Stimulated activated CD8-positive, alpha-beta memory T cell treated with anti-CD3 and anti-CD28 coated beads, Interleukin-15, amount 100 ng/mL, for 48 hours (primary cell): ENCODE measurements around the gene USP54.
"Not testable (repeated sequence)": the region's sequence is repeated elsewhere in the genome, so short reads cannot be mapped to it uniquely, and the experiment has no call there.

Experiments used
- DNase-seq, 2 donors: peaks; one replicate each; pipeline ENCODE4 v3.0.0-alpha.2; 2020; ENCODE audit warnings: low read depth in 2 of 2

USP54 gene

DNA sequence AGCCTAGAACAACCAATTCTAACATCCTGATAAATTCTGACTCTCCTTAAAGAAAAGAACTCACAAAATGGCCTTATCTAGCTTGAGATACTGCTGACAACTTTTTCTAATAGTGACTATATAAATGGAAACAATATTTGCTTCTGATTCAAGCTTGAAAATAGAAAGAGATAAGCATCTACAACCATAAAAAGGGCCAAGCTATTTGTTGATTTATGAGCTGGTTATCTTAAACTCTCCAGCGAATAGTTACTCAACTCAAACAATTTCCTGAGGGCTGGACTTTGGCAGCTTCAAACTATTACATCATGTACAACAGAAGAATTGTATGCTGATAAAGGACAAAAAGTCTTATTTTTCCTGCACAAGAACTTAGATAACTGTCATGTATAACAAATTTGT lies 4.6 kb downstream of the USP54 start:
- no peak for DNase-seq

DNA sequence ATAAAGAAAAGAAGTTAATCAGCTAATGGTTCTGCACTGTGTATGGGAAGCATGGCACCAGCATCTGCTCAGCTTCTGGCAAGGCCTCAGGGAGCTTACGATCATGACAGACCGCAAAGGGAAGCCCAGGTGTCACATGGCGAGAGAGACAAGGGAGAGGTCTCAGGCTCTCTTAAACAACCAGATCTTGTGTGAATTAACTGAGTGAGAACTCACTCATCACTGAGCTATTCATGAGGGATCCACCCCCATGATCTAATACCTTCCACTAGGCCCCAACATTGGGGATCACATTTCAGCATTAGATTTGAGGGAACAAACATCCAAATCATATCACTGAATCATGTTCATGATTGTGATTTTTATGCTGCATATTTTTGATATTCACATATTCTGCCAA lies 5.8 kb downstream of the USP54 start:
- DNase-seq = no peak

DNA sequence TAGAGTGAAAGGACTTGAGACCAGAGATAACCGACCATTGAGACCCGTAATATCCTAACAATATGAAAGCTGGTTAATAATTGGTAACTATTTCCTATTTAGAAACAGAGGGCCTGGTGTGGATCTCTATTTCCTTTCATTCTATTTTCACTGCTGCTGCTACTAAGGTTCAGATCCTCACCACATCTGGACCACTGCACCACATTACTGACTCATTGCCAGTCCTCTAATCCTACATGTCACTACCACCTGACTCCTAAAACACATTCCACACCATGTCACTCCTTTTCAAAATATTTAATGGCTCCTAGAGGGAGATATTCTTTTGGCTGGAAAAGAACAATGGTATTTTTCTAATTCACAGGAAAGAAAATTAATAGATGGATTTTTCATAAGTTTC lies 6.4 kb downstream of the USP54 start:
- DNase-seq = no peak

DNA sequence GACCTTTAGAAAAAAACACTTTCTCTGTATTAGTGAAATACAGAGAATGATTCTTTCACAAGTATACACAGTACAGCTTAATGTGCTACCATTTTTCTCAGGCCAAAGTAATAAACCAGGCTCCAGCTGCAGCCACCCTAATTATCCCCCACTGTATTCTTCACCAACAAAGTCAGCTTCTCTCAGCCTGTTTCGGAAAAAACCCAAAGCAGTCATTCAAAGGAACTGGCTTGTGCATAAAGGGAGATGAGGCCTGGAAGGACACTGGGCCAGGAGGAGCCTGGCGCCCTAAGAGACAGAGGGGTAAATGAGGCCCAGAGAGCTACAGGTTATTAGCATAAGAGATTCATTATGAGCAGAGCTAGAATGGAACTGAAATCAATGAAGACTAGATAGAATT lies 9.2 kb downstream of the USP54 start:
- no peak for DNase-seq

DNA sequence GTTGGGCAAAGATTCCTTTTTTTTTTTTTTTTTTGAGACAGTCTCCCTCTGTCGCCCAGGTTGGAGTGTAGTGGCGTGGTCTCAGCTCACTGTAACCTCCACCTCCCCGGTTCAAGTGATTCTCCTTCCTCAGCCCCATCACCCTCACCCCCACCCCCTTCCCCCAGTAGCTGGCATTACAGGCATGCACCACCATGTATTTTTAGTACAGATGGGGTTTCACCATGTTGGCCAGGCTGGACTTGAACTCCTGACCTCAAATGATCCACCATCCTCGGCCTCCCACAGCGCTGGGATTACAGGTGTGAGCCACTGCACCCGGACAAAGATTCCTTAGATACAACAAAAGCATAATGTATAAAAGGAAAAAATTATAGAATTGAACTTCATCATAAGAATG lies 12.2 kb downstream of the USP54 start:
- DNase-seq = not testable (repeated sequence)

DNA sequence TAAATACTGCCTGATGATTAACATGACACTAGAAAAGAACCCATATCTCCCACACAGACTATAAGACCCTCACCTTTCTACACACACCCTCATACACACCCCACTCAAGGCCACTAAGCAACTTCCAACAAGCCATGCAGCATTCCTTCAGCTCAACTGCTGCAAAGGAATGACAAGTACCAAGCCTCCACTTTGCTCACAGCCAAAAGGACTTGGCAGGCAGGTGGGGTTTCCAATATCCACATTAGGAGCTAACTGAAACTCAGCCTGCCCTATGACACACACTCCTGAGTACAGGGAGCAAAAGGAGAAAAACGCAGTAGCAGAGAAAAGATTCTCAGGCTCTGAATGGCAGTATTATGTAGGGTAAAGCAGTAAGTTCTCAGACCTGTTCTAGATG lies 13.4 kb downstream of the USP54 start:
- no peak for DNase-seq

DNA sequence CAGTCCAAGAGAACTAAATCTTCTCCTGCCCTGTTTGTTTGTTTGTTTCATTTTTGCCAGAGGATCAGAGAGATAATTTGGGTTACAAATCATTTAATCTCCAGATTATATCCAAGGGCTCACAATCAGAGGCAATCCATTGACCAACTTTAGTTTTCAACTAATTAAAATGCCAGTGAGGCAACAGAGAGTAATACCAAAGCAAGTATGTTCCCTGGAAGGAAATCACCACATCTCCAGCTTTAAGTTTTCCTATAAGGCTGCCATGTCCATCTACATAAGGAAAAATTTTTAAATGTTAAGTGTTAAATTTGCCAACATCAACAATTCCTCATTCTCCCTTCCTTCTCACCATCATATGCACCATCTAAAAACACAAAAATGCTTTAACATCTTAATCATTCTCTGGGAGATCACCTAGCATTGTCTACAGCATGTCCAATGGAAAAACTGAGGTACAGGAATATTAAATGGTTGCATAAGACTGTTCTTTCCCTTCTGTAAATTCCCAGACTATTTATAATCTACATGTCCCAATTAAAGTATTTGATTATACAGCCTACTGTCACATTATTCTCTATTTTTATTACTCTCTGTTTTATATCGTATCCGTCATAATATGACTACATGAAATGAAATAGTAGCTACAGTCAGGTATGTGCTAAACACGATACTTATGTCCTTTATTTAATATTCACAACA lies 14.1 kb downstream of the USP54 start:
- no peak for DNase-seq

DNA sequence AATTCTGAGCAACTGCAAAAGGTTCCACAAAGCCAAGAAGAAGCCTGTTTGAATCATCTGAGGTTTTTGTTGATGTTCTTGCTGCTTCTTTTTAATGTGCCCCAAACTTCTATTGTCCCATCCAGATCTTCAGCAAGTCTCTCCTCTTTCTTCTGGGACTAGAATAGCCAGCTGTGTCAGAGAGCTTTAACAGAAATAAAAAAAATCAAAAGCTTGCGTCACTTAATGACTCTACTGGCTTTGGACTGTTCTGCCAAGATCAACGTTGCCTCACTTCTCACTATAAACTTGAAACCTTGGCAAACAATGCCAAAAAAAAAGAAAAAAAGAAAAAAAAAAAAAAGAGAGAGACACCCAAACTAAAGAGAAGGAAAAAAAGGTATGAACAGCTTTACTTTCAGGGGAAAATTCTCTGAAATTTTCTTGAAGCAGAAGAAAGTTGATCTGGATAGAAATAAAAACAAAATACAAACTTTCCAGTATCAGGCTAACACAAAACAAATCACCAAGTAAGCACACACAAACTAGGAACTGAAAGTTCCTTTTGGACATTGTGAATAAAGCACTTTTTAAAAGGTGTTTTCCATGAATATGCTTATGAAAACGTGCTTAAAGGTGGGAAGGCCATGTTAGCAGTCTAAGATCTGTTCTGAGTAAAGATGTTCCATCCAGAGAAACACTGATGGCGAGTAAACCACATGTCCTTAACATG lies 14.8 kb downstream of the USP54 start:
- no peak for DNase-seq

DNA sequence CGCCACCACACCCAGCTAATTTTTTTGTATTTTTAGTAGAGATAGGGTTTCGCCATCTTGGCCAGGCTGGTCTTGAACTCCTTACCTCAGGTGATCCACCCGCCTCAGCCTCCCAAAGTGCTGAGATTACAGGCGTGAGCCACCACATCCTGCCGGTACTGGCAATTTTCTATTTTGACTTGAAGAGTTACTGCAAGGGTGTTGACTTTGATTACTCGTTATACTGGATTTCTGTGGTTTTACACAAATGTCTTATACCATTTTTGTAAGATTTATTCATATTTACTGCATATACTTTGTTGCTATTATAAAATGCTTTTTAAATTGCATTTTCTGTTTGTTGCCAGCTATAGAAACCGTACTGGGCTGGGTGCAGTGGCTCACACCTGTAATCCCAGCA lies 24.1 kb downstream of the USP54 start:
- DNase-seq = not testable (repeated sequence)

DNA sequence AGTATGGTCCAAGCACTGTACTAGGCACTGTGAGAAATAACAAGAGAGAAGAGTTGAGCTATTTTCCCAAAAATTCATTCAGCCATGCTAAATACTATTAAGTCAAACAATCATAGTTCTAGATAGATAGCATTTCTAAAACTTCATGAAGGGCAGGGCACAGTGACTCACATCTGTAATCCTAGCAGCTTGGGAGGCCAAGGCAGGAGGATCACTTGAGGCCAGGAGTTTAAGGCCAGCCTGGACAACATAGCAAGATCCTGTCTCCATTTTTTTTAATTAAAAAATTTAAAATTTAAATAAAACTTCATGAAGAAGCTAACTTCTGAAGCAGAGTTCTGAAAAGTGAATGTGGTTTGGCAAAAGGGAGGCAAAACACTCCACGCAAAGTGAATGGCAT lies 29.9 kb downstream of the USP54 start:
- no peak for DNase-seq

DNA sequence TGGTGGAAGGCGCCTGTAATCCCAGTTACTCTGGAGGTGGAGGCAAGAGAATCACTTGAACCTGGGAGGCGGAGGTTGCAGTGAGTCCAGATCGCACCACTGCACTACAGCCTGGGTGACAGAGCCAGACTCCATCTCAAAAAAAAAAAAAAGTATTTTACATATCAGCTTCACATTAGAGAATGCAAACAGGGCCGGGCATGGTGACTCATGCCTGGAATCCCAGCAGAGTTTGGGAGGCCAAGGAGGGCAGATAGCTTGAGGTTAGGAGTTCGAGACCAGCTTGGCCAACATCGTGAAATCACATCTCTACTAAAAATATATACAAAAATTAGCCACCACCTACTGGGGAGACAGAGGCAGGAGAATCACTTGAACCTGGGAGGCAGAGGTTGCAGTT lies 31.6 kb downstream of the USP54 start:
- DNase-seq = no peak

DNA sequence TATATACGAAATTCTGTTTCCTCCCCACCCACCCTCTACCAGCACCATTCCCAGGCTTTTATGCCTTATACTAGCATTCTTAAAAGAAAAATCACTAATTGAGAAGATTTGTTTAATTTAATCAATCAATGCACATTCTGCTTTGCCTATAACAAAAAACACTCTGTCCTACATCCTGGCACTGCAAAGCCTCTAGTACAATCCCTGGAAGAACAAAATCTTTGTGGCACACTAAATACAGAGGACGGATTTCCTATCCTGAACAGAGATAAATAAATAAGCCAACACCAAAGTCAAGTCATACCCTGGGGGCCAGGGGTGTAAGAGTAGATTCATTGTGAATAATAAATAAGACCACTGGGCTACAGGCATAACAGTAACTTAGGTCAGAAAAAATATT lies 34.3 kb downstream of the USP54 start:
- no peak for DNase-seq

DNA sequence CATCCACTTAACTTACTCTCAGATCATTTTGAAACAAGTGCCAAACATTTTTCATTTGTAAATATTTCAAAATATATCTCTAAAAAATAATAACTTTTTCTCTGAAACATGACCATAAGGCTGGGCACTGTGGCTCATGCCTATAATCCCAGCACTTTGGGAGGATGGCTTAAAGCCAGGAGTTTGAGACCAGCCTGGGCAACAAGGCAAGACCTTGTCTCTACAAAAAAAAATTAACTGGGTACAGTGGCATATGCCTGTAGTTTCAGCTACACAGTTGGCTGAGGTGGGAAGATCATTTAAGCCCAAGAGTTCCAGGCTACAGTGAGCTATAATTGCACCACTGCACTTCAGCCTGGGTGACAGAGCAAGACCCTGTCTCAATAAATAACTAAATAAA lies 36.4 kb downstream of the USP54 start:
- no peak for DNase-seq

DNA sequence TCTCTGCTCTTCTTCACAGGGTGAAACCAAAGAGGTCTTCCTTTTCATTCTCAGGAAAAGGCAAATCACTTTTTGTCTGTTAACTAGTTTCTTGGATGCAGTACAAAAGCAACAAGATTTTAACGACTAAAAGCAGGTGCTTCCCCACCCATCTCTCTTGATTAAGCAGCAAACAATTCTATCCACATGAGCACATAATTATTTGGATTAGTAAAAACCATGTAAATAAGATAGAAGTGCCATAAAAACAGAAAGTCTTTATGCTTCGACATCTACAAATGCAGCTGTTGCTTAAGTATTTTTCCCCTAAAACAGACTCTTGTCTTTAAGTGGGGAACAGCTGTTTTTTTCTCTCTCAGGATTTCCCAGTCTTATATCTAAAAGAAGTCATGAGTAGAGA lies 37.4 kb downstream of the USP54 start:
- no peak for DNase-seq

DNA sequence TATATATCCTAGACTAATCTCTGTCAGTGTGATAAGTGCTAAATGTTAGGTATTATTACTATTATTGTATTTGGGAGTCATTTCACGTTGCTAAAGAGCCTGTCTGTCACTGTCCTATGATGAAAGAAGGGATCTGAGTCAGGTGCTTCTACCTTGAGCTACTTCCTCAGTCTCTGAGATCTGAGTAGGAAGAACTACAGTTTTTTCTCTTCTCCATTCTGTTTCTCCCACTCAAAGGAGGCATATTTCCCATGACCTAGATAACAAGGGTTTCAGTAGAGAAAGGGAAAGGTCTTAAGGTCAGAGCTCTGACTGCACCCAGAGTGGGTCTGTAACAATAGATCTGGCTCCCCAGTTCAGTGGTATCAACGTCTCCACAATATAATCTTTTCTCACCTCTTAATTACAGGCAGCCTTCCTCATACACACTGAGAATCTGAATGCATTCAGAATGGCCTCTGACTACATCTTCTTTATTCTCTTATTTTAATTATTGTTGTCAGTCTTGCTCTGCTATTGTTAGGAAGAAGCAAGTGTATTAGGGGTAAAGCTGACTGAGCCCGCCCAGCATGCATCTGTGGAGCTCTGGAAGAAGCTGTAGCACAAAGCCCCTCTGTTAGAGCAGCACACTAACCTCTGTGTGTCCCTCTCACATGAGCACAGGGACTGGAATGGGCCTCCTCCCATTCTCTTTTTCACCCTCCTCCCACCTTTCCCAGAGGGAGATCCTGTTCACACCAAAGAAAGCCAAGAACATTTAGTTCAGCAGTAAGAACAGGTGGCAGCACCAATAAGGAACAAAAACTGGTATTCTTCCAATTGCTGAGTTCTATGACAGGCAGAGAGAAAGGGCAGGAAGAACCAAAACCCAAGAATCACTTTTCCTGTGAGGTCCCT lies 38.1 kb downstream of the USP54 start:
- DNase-seq = no peak

DNA sequence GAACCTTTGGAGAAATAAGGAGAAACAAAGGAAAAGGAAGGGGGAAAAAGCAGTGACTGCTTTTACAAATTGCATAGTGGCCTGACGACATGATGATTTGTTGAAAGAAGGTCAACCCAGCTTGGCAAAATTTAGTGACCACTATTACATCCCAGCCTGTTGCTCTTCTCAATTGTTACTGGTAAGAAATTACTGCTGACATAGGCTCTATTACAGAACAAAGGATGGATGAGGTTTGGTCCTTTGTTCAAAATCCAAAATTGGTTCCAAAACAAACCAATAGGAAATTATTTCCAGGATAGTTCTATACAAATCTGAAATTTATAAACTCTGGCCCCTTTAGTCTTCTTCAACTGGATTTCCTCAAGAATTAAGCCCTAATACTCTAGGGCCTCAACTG lies 39.6 kb downstream of the USP54 start:
- DNase-seq = no peak

DNA sequence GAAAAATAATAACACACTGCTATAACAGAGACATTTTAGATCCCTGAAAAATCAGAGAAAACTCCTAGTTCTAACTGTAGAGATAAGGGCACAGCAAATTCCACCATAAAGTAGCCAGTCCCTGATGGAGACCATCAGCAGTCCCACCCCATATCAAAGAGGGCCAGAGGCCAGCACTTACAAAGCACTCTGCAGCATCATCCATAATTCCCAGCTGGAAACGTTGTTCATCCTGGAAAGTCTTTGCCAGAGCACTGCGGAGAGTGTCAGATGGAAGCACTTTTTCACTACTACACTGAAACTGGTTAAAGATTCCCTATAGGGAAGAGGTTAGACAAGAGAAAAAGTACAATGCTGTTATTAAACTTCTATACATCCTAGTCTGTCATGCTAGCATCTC lies 45.8 kb downstream of the USP54 start:
- no peak for DNase-seq

DNA sequence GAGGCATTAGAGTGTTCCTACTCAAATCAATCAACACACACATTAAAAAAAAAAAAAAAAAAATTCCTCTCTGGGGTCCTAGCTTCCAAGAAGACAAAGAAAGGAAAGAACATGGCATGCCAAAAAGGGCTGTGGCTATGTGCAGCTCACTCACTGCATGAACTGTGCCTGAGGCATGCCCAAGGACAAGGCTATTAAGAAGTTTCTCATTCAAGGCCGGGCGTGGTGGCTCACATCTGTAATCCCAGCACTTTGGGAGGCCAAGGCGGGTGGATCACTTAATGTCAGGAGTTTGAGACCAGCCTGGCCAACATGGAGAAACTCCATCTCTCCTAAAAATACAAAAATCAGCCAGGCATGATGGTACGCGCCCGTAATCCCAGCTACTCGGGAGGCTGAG lies 53.4 kb downstream of the USP54 start:
- DNase-seq = no peak

DNA sequence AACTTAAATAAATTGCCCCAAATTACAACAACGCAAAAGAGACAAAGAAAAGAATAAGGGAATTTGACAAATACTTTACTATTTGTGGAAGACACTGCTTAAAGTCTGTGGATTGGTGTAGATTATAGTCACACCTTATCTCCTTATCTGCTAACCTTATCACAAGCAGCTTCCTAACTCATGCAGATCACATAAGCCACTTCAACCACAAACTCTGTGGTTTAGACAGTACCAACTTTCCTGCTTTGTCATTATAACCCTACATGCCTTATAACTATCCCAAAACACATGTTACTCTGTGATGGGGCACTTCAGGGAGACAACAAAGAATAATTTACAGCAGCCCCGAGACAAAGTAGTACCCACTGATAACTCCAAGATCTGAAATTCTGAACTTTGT lies 53.9 kb downstream of the USP54 start:
- no peak for DNase-seq

DNA sequence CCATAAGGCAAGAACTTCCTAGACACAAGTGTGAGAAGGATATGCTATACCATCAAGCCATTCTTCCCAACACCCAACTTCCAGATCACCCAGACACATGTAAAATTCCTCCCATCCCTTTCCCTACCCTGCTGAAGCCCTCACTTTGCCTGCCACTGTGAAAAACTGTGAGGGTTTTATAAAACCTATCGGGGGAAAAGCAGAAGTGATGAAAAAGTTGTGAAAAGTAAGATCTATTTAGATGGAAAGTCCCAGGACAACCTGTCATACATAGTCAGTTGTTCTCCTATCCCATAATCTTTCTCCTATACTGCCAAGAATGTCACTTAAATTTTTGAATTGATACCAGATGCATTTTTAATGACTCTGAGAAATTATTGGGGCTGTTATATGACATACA lies 56.3 kb downstream of the USP54 start:
- no peak for DNase-seq

DNA sequence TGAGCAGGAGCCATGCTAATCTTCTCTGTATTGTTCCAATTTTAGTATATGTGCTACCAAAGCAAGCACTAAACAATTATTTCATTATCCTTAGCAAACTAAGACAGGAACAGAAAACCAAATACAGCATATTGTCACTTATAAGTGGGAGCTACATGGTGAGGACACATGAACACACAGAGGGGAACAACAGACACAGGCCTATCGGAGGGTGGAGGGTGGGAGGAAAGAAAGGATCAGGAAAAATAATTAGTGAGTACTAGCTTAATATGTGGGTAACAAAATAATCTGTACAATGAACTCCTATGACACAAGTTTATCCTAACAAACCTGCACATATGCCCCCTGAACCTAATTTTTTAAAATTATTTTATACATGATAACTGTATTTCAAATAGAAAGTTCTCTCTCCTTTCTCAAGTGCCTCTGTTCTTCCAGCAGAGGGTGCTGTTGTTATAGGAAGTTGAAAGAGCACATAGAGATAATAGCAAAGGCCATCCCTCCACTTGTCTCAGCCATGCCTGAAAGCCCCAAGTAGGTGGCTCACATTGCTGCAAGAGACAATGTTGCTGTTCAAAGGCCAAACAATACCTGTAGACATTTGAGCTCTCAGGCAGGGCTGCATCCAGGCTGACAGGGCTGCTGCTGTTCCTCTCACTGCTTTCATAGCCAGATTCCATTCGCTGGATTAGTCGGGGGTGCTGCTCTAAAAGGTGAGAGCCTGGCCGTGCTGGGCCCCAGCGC lies 61.9 kb downstream of the USP54 start:
- peak; percentile 4 to 15 for DNase-seq

DNA sequence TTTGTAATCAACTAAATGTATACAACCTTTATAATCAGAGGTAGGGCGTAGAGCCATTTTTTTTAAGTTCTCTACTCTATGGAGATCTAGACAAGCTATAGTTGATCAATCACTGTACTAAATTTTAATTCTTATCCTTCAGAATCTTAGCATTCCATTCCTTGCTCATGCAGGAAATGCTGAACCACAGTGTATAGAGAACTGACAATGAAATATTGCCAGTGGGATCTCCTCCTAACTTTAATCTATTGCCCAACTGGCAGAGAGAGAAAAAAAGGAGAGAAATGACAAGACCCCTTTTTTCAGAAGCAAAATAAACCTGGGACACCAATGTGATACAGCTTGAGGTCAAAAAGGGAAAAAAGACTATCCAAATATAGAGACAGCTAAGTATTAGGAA lies 68.9 kb downstream of the USP54 start:
- DNase-seq = no peak
